Thyroid gland (tissue), 4 donors: Measurements from ENCODE around the gene ISL2.

Experiments used
- CTCF ChIP-seq, 6 experiments: fragments of 200-600 bp in 3 of 6; fragments of 450-650 bp in 3 of 6; sonication (generic) in 3 of 6; IDR thresholded peaks; one replicate each; pipeline ENCODE4 v1.5.1; 2016 to 2019; ENCODE audit warnings: antibody characterized with exemption in 6 of 6, mild to moderate bottlenecking in 2 of 6, inconsistent platforms in 1 of 6, moderate library complexity in 1 of 6
- POLR2A ChIP-seq, 2 donors: fragments of 450-650 bp; IDR thresholded peaks; one replicate each; pipeline ENCODE4 v1.6.1; 2017; ENCODE audit warnings: antibody characterized with exemption in 2 of 2, mild to moderate bottlenecking in 2 of 2, moderate library complexity in 1 of 2

DNA sequence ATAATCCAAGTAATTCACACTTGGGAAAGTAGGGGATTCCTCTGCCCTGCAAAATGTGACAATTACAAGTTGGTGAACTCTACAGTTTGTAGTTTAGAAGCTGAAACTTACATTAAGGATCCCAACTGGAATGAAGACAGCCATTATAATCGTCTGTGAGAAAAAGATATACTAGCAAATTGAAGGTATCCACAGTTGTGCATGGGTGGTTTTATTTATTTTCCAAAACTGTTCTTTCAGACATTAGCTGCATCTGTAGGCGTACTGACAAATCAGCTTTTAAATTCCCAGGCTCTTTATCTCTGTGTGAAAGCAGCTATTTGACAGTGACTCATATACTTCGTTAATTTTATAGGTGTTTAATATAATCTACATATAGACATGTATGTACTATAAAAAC, 12.5 kb upstream of the ISL2 start:
- TF ChIP-seq POLR2A (IDR thresholded peaks at IDR 0.05) (no peak), CTCF (IDR thresholded peaks at IDR 0.05) (no peak)
